GM12878 (cell line): Measurements from ENCODE around the gene COA4. TPM values are rescaled to one million over a fixed set of nuclear protein-coding genes. Genes with fewer than 3 reads are reported as not detected.

Experiments
- ATAC-seq: fragments of 200-7000 bp; cut with Tn5 transposase; 3 replicates; pipeline ENCODE4 v1.9.1; 2020; ENCODE audit warnings: mild to moderate bottlenecking, moderate library complexity
- BruUV-seq: library from RNA; stranded (reverse); fragments of 400-500 nt; replicated peaks from 2 replicates; lab custom pipeline; 2021; lab: Mats Ljungman, UMichigan
- CTCF ChIA-PET: fragments of 300-600 bp; sonication (Branson Sonifier 250); formaldehyde crosslinking; extraction: SDS; loops from one replicate; lab custom pipeline; 2021; ENCODE audit warnings: inconsistent platforms; lab: Yijun Ruan, JAX
- POLR2A ChIA-PET: fragments of 350-600 bp; formaldehyde crosslinking; extraction: SDS; loops from one replicate; lab custom pipeline; 2021; ENCODE audit warnings: inconsistent platforms; lab: Charles Lee
- RAD21 ChIA-PET: fragments of 300-600 bp; sonication (Branson Sonifier 250); formaldehyde crosslinking; loops from one replicate; lab custom pipeline; 2023; ENCODE audit warnings: antibody characterized with exemption; ENCODE audit not compliant: unreplicated experiment; lab: Charles Lee
- SMC1A ChIA-PET: fragments of 300-600 bp; sonication (Branson Sonifier 250); formaldehyde crosslinking; loops from one replicate; lab custom pipeline; 2023; ENCODE audit not compliant: unreplicated experiment, uncharacterized antibody; lab: Charles Lee
- DNase-seq: peaks from one replicate; pipeline ENCODE4 v3.0.0-alpha.2; 2011; ENCODE audit warnings: low read depth, low spot score
- FAIRE-seq: peaks from 3 replicates; lab custom pipeline; 2011; peaks lifted over from hg19 to GRCh38; lab: Jason Lieb, UNC
- H2AFZ ChIP-seq: 2 replicates; pipeline ENCODE4 v1.6.0; 2011; ENCODE audit warnings: low read depth, low read length, control low read depth; ENCODE audit not compliant: control insufficient read depth
- H3K27ac ChIP-seq: 2 replicates; pipeline ENCODE4 v1.5.1; 2011; ENCODE audit warnings: control low read depth; ENCODE audit not compliant: control insufficient read depth, insufficient read depth
- H3K27me3 ChIP-seq, 2 experiments: replicated peaks in 1 of 2; 2 replicates each; pipeline versions ENCODE4 v1.6.0 to v1.6.1; 2011; ENCODE audit warnings: low read length in 1 of 2; ENCODE audit not compliant: control insufficient read depth in 2 of 2, insufficient read depth in 2 of 2
- H3K36me3 ChIP-seq, 2 experiments: 2 replicates each; pipeline ENCODE4 v1.5.1; 2011; ENCODE audit warnings: low read length in 1 of 2; ENCODE audit not compliant: control insufficient read depth in 2 of 2, insufficient read depth in 2 of 2
- H3K4me1 ChIP-seq: 2 replicates; pipeline ENCODE4 v1.6.1; 2011; ENCODE audit warnings: mild to moderate bottlenecking, low read length, moderate library complexity, mixed read lengths; ENCODE audit not compliant: control insufficient read depth, insufficient read depth
- H3K4me2 ChIP-seq: 2 replicates; pipeline ENCODE4 v1.6.0; 2011; ENCODE audit warnings: control low read depth; ENCODE audit not compliant: control insufficient read depth, insufficient read depth
- H3K4me3 ChIP-seq: fragments of 200-600 bp; sonication (generic); 2 replicates; pipeline ENCODE4 v1.5.1; 2016
- H3K79me2 ChIP-seq: 2 replicates; pipeline ENCODE4 v1.6.0; 2011; ENCODE audit warnings: low read length; ENCODE audit not compliant: control insufficient read depth, insufficient read depth
- H3K9ac ChIP-seq: 2 replicates; pipeline ENCODE4 v1.8.0; 2011; ENCODE audit warnings: low read length, control low read depth, mixed read lengths; ENCODE audit not compliant: control insufficient read depth, insufficient read depth
- H3K9me3 ChIP-seq: replicated peaks from 3 replicates; pipeline ENCODE4 v1.5.1; 2011; ENCODE audit warnings: mild to moderate bottlenecking, low read length; ENCODE audit not compliant: control insufficient read depth, insufficient read depth
- H4K20me1 ChIP-seq: 2 replicates; pipeline ENCODE4 v1.6.0; 2011; ENCODE audit not compliant: control insufficient read depth, insufficient read depth
- ASH2L ChIP-seq: fragments of 300-600, 200-600 bp; sonication (generic); IDR thresholded peaks from 2 replicates; pipeline ENCODE4 v1.6.1; 2017; ENCODE audit warnings: low read depth, mild to moderate bottlenecking, borderline replicate concordance
- BCLAF1 ChIP-seq: fragments of 450-650 bp; IDR thresholded peaks from 2 replicates; pipeline ENCODE4 v1.6.1; 2017; ENCODE audit warnings: antibody characterized with exemption, mild to moderate bottlenecking, moderate library complexity
- CBX3 ChIP-seq: fragments of 200-600 bp; sonication (generic); IDR thresholded peaks from 2 replicates; pipeline ENCODE4 v1.6.1; 2016; ENCODE audit warnings: low read depth, borderline replicate concordance
- CEBPZ ChIP-seq: fragments of 150-350 bp; IDR thresholded peaks from 2 replicates; pipeline ENCODE4 v1.6.1; 2016; ENCODE audit warnings: low read depth, low read length
- DPF2 ChIP-seq: fragments of 450-650 bp; IDR thresholded peaks from 2 replicates; pipeline ENCODE4 v1.6.1; 2017; ENCODE audit warnings: mild to moderate bottlenecking
- ETV6 ChIP-seq, 2 experiments: fragments of 450-650 bp in 1 of 2; IDR thresholded peaks in 1 of 2; conservative IDR thresholded peaks in 1 of 2; 2 replicates each; pipeline ENCODE4 v1.6.1; 2014; ENCODE audit warnings: antibody characterized with exemption in 1 of 2, borderline replicate concordance in 1 of 2, low read depth in 1 of 2, mild to moderate bottlenecking in 1 of 2, moderate library complexity in 1 of 2
- IKZF2 ChIP-seq, 2 experiments: fragments of 450-650 bp; IDR thresholded peaks; 2 replicates each; pipeline ENCODE4 v1.6.1; 2017; ENCODE audit warnings: mild to moderate bottlenecking in 2 of 2, moderate library complexity in 2 of 2
- JUND ChIP-seq: IDR thresholded peaks from 2 replicates; pipeline ENCODE4 v1.6.1; 2012; ENCODE audit warnings: low read depth, mild to moderate bottlenecking, low read length, improper control_type of control experiment, moderate library complexity
- KDM1A ChIP-seq: fragments of 200-600 bp; sonication (generic); IDR thresholded peaks from 2 replicates; pipeline ENCODE4 v1.6.1; 2016; ENCODE audit warnings: borderline replicate concordance
- MEF2B ChIP-seq: fragments of 450-650 bp; IDR thresholded peaks from 2 replicates; pipeline ENCODE4 v1.6.1; 2018; ENCODE audit warnings: mild to moderate bottlenecking, moderate library complexity; ENCODE audit not compliant: partially characterized antibody, poor library complexity, severe bottlenecking
- NBN ChIP-seq: fragments of 450-650 bp; IDR thresholded peaks from 2 replicates; pipeline ENCODE4 v1.6.1; 2016
- RFX5 ChIP-seq: IDR thresholded peaks from 2 replicates; pipeline ENCODE4 v1.6.1; 2011; ENCODE audit warnings: low read depth, low read length, improper control_type of control experiment
- SMAD5 ChIP-seq: IDR thresholded peaks from 2 replicates; pipeline ENCODE4 v1.6.1; 2016; ENCODE audit warnings: antibody characterized with exemption, low read depth
- SRF ChIP-seq, 2 experiments: IDR thresholded peaks; 2 replicates each; pipeline ENCODE4 v1.6.1; 2011; ENCODE audit warnings: low read depth in 2 of 2, low read length in 2 of 2, mild to moderate bottlenecking in 1 of 2, moderate library complexity in 1 of 2
- SUZ12 ChIP-seq: fragments of 200-600 bp; sonication (generic); IDR thresholded peaks from one replicate; pipeline ENCODE4 v1.6.1; 2018; ENCODE audit warnings: antibody characterized with exemption, mild to moderate bottlenecking; ENCODE audit not compliant: unreplicated experiment
- TCF12 ChIP-seq: IDR thresholded peaks from 2 replicates; pipeline ENCODE4 v1.6.1; 2011; ENCODE audit warnings: low read depth, mild to moderate bottlenecking, low read length
- ZZZ3 ChIP-seq: IDR thresholded peaks from 2 replicates; pipeline ENCODE4 v1.6.1; 2011; ENCODE audit warnings: low read depth; ENCODE audit not compliant: control insufficient read depth, insufficient read length
- WGBS: methylation state at CpG from one replicate; pipeline ENCODE4 v1.1.6; 2016; ENCODE audit warnings: low lambda C conversion rate; ENCODE audit not compliant: insufficient replicate concordance, insufficient coverage; ENCODE audit errors: missing lambda C conversion rate; 5-methylcytosine and 5-hydroxymethylcytosine counted together
- in situ Hi-C: fragments of 300-500 bp; cut with MboI; formaldehyde crosslinking; loops from 9 replicates; pipeline ENCODE4 v1.14.3; 2018; ENCODE audit warnings: mixed read lengths
- intact Hi-C: fragments of 100-400 bp; cut with micrococcal nuclease; formaldehyde crosslinking; loops from one replicate; pipeline ENCODE4 v1.14.2; 2022; ENCODE audit not compliant: unreplicated experiment
- polyA plus RNA-seq, 11 experiments: library from polyadenylated mRNA; depleted of rRNA in 4 of 11; unstranded in 6 of 11; stranded (reverse) in 5 of 11; fragments of >200 nt; fragmentation: Nextera tagmentation in 4 of 11; fragmentation: Illumina TruSeq in 1 of 11; extraction: Ambion mirVana in 4 of 11; extraction: Trizol in 1 of 11; gene quantifications; 1 replicate in 1 of 11; 2 replicates in 10 of 11; pipeline versions ENCODE4 v1.2.1 to v1.2.3, GENCODE V29; 2011 to 2016; ENCODE audit warnings: inconsistent platforms in 2 of 11, missing spikeins in 2 of 11, low read depth in 1 of 11
- total RNA-seq, 4 experiments: library from RNA; depleted of rRNA in 3 of 4; stranded (reverse); fragments of >200 nt in 3 of 4; fragmentation: Illumina TruSeq in 1 of 4; extraction: Trizol in 1 of 4; gene quantifications; 2 replicates each; pipeline versions ENCODE4 v1.2.1 to v1.2.3, GENCODE V29; 2013 to 2021

COA4 gene
- total and polyA plus RNA-seq, 10 of the 15 experiments (the other 5 are each of a cell fraction or from before 2014, with no cell fraction given) = 84.8 to 180 (median 104) TPM

GRCh38 chr11:73875380-73875779 is 1.3 kb downstream of the COA4 start:
- 50% methylated on average over 1 of the region's 1 CpG for WGBS
- no peaks in the 10 kb centered on the region for H3K4me1 ChIP-seq
- intact Hi-C loops (no loop called here), in situ Hi-C loops (no loop called here)
- ChIA-PET POLR2A (interaction anchor here (0.7 to 1.2 kb wide), 2 partner anchors 96 to 169 kb away, joined by 3 to 4 read pairs; no protein-coding TSS in a partner anchor), CTCF (no interaction called here), RAD21 (no interaction called here), SMC1A (interaction anchor here (0.7 kb wide), 1 partner anchor 9 kb away, joined by 3 read pairs; no protein-coding TSS in a partner anchor)
- peaks cover 43% of the 10 kb centered on the region for H3K79me2 ChIP-seq
- no peak overlapping the region for H2AFZ ChIP-seq
- ATAC-seq (no peak), FAIRE-seq (no peak), DNase-seq (no peak)
- peaks cover 3 to 5% of the 10 kb centered on the region in 2 experiments for H3K36me3 ChIP-seq
- H3K4me3 ChIP-seq = peak overlapping the region; percentile 94
- peak overlapping the region; percentile 17; the same call in 1 of the 2 replicates for H3K27ac ChIP-seq
- H3K9ac ChIP-seq = peak overlapping the region; percentile 97
- H4K20me1 ChIP-seq = no peaks in the 10 kb centered on the region
- BruUV-seq = no TSS peak
- TF ChIP-seq IKZF2 (IDR thresholded peaks at IDR 0.05) (no peak), DPF2 (no peak), SUZ12 (no peak), JUND (no peak), TCF12 (no peak), BCLAF1 (no peak), ASH2L (no peak), ZZZ3 (no peak), CEBPZ (no peak), SRF (IDR thresholded peaks at IDR 0.05; ENCODE audit: low read depth in 2 of 2, low read length in 2 of 2) (no peak), MEF2B (no peak), KDM1A (no peak), NBN (no peak), ETV6 (conservative IDR thresholded peaks at IDR 0.05 in 1 of 2, IDR thresholded peaks at IDR 0.05 in 1 of 2; ENCODE audit: borderline replicate concordance in 1 of 2, low read depth in 1 of 2) (no peak), RFX5 (no peak), SMAD5 (no peak), CBX3 (no peak)
- no peaks in the 10 kb centered on the region for H3K9me3 ChIP-seq
- H3K27me3 ChIP-seq = no peaks in the 10 kb centered on the region
- peak overlapping the region; percentile 55 for H3K4me2 ChIP-seq
